ENCODE data around the gene CCDC51.
"Not testable (repeated sequence)": the region's sequence is repeated elsewhere in the genome, so short reads cannot be mapped to it uniquely, and the experiment has no call there.

CCDC51 gene

DNA sequence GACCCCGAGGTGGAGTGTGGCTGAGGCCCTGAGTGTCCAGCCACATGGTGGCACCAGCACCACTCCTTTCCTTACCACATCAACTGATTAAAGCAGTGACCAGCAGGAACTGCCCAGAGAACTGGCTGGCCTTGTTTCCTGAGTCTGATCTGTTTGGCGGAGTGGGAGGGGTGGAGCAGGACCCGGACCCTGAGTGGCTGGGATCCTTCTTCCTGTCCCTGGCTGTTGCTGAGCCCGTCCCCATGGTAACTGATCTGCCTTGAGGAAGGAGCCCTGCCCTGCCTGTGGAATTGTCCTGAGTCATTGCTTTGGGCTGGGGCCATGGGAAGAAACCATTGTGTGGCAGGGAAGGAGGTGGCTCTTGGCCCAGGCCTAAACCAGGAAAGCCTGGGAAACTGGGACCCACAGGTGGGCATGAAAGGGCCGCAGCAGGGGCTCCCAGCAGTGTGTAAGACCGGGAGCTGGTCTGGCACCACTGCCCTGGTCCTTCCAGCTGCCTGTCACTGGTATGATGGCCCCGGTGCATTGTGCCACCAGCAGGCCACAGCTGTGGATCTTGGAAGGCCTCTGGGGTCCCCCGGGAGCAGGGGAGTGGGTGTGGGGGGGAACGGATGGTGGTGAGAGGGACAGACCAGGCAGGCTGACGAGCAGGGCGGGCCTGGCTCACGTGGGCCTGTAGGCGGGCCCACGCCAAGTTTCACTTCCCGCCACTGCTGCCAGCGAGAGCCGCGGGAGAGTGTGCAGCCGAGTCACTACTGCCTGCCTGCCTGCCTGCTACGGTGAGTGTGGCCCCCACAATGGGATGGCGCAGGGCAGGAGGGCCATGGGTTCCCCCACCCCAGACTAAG is 25.8 kb upstream of the CCDC51 start:
- DNase-seq: peak; percentile 91 to 92

DNA sequence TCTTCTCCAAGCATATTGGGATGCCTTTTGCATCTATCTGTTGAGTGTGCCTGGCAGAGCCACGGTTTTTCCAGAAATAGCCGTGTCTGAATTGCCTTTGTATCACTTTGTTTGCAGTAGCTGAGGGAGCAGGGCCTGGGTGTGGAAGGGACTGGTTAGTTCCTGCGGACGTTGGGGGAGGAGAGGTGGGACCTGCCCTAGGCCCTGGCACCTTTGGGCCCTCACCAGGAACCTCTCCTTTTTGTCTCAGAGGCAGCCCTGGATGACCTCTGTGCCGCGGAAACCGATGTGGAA is 25.3 kb upstream of the CCDC51 start:
- DNase-seq: no peak

DNA sequence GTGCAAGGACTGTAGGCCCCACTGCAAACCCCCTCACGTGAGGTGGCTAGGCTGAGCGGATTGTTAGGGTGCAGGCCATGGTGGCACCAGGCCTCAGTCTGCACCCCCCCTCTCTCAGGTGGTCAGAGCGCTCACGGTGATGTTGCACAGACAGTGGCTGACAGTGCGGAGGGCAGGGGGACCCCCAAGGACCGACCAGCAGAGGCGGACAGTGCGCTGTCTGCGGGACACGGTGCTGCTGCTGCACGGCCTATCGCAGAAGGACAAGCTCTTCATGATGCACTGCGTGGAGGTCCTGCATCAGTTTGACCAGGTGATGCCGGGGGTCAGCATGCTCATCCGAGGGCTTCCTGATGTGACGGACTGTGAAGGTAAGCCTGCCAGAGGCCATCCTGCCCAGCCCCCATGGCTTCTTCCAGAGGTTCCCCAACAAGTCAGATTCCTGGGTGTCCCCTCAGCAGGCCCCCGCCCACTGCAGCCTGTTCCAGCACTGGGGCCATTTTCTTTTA is 24.8 kb upstream of the CCDC51 start:
- DNase-seq: no peak

GRCh38 chr3:48463703-48464102 is 23.8 kb upstream of the CCDC51 start:
- DNase-seq: no peak

- DNase-seq: not testable (repeated sequence)
These were observed 21.8 kb upstream of the CCDC51 start for GRCh38 chr3:48461767-48462166.

DNA sequence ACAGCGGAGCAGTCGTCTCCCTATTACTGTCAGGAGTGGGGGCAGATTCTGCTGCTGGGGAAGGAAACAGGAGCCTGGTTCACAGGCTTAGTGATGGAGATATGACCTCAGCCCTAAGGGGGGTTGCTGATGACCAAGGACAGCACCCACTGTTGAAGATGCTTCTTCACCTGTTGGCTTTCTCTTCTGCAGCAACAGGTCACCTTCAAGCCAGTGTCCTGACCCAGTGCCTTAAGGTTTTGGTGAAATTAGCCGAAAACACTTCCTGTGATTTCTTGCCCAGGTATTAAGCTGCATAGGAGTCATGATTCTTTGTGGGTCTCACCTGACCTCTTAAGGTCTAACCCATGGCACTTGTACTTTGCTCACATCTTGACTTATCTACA is 20.6 kb upstream of the CCDC51 start:
- no peak for DNase-seq

DNA sequence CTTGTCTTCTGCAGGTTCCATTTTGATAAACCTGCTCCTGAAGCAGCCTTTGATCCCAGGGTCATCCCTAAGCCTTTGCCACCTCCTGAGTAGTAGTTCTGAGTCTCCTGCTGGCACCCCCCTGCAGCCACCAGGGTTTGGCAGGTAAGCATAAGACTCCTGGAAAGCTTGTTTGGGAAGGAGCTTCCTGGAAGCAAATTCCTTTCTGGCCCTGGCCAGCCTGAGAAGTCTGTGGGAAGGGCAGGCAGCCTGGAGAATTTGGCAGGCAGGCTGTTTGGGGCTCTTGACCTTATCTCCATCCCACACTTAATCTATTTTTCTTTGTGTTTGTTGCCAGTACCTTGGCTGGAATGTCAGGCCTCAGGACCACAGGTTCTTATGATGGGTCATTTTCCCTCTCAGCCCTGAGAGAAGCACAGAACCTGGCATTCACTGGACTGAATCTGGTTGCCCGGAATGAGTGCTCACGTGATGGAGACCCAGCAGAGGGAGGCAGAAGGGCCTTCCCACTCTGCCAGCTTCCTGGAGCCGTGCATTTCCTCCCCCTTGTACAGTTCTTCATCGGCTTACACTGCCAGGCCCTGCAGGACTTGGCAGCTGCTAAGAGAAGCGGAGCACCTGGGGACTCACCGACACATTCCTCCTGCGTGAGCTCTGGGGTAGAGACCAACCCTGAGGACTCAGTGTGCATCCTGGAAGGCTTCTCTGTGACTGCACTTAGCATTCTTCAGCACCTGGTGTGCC is 20.0 kb upstream of the CCDC51 start:
- no peak for DNase-seq

- DNase-seq: no peak
These were observed 19.4 kb upstream of the CCDC51 start for GRCh38 chr3:48459331-48459730.

DNA sequence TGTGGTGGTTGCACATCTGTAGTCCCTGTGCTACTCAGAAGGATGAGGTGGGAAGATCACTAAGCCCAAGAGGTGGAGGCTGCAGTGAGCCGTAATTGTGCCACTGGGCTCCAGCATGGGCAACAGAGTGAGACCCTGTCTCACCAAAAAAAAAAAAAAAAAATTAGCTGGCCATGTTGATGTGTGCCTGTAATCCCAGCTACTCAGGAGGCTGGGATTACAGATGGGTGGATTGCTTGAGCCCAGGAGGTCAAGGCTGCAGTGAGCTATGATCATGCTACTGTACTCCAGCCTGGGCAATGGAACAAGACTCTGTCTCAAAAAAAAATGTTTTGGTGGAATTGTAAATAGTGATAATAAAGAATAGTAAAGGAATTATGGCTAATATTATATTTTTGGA is 16.5 kb upstream of the CCDC51 start:
- no peak for DNase-seq

DNA sequence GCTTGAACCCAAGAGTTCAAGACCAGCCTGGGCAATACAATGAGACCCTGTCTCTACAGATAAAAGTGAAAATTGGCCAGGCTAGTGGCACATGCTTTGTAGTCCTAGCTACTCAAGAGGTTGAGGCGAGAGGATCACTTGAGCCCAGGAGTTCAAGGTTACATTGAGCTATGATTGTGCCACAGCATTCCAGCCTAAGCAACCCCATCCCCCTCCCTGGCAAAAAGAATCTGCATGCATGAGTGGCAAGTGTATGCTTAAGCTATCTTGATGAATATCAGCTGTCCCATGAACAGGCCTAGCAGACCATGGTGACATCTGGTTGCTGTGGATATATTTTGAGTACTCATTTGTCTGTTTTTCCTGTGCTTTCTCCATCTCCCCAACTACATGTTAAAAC is 11.4 kb upstream of the CCDC51 start:
- DNase-seq: no peak

GRCh38 chr3:48446425-48447193 is 6.7 kb upstream of the CCDC51 start, which contains the start of gene ATRIP:
TSS of gene ATRIP (plus strand) at chr3:48446737. CDS start at chr3:48446846, 109 bp downstream.
- DNase-seq: peak; percentile 78 to 91

DNA sequence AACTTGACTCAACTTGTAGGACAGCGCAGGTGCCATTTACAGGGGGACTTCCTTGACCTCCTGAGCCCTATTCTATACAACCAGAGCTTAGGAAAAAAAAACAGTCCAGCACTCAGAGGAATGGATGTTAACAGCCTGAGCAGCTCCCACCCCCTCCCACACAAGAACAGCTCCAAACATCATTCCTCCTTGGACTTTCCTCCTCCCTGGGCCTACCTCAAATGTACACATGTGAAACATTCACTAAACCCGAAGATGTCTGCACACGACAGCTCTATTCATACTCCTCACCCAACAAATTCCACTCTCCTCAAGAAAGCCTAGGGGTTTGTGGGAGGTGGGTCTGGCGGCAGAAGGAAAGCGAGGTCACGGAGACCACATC is 6.1 kb upstream of the CCDC51 start:
- DNase-seq: no peak

GRCh38 chr3:48445277-48445882 is 5.5 kb upstream of the CCDC51 start:
- no peak for DNase-seq

DNA sequence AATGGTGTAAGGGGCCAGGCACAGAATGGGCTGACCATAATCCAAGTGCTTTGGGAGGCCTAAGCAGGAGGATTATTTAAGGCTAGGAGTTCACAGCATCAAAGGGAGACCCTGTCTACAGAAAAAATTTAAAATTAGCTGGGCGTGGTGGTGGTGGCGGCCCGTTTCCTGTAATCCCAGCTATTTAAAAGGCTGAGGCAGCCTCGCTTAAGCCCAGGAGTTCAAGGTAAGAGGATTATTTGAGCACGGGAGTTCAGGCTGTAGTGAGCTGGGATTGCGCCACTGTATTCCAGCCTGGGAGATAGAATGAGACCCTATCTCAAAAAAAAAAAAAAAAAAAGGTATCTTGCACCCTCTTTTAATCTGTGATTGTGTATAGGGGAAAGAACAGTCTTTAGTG is 2.0 kb upstream of the CCDC51 start:
- no peak for DNase-seq

DNA sequence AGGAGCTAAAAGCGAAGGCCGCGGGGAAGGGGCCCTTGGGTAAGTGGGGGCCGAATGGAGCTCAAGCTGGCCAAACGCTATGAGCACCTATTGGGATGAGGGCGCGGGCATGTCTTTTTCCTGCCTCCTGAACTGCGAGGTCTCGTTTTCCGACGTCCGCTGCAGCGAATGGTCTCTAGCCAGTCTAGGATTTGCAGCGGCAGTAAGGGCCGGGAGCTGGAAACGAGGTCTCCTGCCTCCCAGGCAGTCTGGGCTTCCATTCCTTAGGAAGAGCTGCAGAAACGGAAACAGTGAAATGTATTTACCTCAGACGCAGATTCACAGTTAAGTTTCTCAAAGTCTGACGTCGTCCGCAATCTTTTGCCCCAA is 655 bp upstream of the CCDC51 start:
- peak in 1 of 2 donors; percentile 30 for DNase-seq

GRCh38 chr3:48437812-48438211 is 2.1 kb downstream of the CCDC51 start:
- no peak for DNase-seq

DNA sequence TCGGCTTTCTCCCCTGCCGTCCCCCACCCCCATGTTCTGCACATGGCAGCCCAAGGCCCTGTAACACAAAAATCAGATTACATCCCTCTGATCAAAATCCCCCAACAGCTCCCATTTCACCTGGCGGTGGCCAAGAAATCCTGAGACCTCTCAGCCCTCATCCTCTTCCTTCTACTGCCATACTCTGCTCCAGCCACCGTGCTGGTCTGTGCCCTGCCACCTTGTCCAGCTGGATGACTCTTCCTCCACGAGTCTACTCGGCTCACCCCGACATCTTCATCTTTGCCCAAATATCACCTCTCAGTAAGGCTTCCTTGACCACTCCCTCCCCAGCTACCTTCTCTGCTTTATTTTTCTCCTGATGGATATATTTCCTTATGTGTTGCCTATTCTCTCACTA is 3.1 kb downstream of the CCDC51 start:
- DNase-seq: no peak

- DNase-seq: no peak
These were observed 3.5 kb downstream of the CCDC51 start for GRCh38 chr3:48436477-48436787.

- DNase-seq: peak; percentile 86 to 90
These were observed 4.0 kb downstream of the CCDC51 start for GRCh38 chr3:48435774-48436476.

DNA sequence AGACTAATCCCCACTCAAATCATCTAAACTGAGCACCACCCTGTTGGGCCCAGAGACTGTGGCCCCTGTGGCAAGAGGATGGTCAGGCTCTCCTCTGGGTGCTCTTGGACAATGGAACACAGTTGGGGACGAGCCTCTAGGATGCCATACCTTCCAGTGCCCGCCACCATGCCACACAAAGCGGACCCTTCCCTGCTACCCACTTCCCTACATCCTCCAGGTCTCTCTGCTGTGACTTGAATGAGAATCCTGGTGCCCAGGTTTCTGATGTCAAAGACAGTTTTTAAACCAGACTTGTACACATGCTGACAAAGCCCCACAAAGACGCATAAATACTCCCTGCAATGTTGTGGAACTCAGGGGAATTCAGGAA is 4.7 kb downstream of the CCDC51 start:
- no peak for DNase-seq

GRCh38 chr3:48434591-48435222 is 5.2 kb downstream of the CCDC51 start:
- DNase-seq: peak in 1 of 2 donors; percentile 25

GRCh38 chr3:48433472-48434118 is 6.3 kb downstream of the CCDC51 start:
- DNase-seq: no peak

Data from CD4-positive, alpha-beta T cell treated with Interferon alpha-2 for 1 hour (primary cell).